Activated CD8-positive, alpha-beta T cell treated with anti-CD3 and anti-CD28 coated beads for 36 hours (primary cell): ENCODE results near the gene MAP2K2. TPM values are rescaled to one million over a fixed set of nuclear protein-coding genes. Genes with fewer than 3 reads are reported as not detected.

Source experiments
- ATAC-seq: fragments of 200-7000 bp; cut with Tn5 transposase; one replicate; pipeline ENCODE4 v1.10.0; 2021; ENCODE audit warnings: mild to moderate bottlenecking, moderate library complexity
- CTCF ChIA-PET: fragments of 350-600 bp; sonication (Branson Sonifier 250); formaldehyde crosslinking; loops from one replicate; lab custom pipeline; 2021; ENCODE audit warnings: antibody characterized with exemption; lab: Charles Lee
- POLR2A ChIA-PET: fragments of 350-600 bp; sonication (Branson Sonifier 250); formaldehyde crosslinking; loops from one replicate; lab custom pipeline; 2021; ENCODE audit warnings: antibody characterized with exemption; lab: Charles Lee
- DNase-seq: peaks from one replicate; pipeline ENCODE4 v3.0.0-alpha.2; 2020
- H3K27ac Mint-ChIP-seq: one replicate; pipeline ENCODE4 v1.8.0; 2021; ENCODE audit warnings: mild to moderate bottlenecking, mixed read lengths
- H3K27me3 Mint-ChIP-seq: one replicate; pipeline ENCODE4 v1.8.0; 2021; ENCODE audit warnings: mixed read lengths
- H3K36me3 Mint-ChIP-seq: one replicate; pipeline ENCODE4 v1.8.0; 2021; ENCODE audit warnings: low read depth, mixed read lengths
- H3K4me1 Mint-ChIP-seq: one replicate; pipeline ENCODE4 v1.8.0; 2021; ENCODE audit warnings: low read depth, mixed read lengths
- H3K4me3 Mint-ChIP-seq: one replicate; pipeline ENCODE4 v1.8.0; 2021; ENCODE audit warnings: mild to moderate bottlenecking, moderate library complexity, mixed read lengths
- H3K9me3 Mint-ChIP-seq: one replicate; pipeline ENCODE4 v1.8.0; 2021; ENCODE audit warnings: mixed read lengths
- intact Hi-C: fragments of 100-400 bp; cut with micrococcal nuclease; formaldehyde crosslinking; loops from one replicate; pipeline ENCODE4 v1.10.0; 2022
- total RNA-seq, 2 experiments: library from RNA; stranded (reverse); gene quantifications; one replicate each; pipeline ENCODE4 v1.2.3, GENCODE V29; 2021
- TF ChIP-seq, protein P1 (sequence below): fragments of 200-600 bp; IDR thresholded peaks from one replicate; pipeline ENCODE4 v1.8.0; 2022; ENCODE audit warnings: antibody characterized with exemption, mild to moderate bottlenecking

MAP2K2 gene
- total RNA-seq, 2 experiments from 2014 or later = 141 to 145 TPM

DNA sequence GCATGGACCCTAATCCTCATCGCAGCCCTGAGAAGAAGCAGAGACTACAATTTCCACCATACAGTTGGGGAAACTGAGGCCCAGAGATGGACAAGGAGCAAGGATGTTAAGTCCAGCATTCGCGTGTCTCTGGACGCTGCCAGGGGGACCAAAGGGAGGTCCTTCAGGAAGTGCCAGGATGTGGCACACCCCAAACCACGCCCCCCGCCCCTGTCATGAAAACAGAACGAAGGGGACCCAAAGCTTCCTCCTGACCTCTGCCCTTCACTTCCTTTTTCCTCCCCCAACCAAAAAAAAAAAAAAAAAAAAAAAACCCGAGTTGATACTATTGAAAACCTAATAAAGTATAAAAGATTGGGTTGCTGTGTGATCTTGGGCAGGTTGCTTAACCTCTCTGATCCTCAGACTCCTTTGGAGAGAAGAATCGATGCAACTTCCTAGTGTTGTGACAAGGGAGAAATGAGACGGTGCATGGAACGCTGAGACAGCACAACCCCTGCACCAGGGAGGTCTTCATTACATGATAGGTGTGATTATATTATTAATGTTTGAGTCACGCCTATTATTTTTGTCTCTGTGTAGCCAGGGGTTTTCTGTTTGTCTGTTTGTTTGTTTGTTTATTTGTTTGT lies 54.5 kb downstream of the MAP2K2 start:
- no peak for ATAC-seq
- H3K36me3 Mint-ChIP-seq = no peaks in the 10 kb centered on the region
- H3K4me1 Mint-ChIP-seq = peaks cover 20% of the 10 kb centered on the region
- intact Hi-C loops = no loop called here
- DNase-seq = peak; percentile 87
- CTCF ChIA-PET = no interaction called here
- TF ChIP-seq, protein P1, sequence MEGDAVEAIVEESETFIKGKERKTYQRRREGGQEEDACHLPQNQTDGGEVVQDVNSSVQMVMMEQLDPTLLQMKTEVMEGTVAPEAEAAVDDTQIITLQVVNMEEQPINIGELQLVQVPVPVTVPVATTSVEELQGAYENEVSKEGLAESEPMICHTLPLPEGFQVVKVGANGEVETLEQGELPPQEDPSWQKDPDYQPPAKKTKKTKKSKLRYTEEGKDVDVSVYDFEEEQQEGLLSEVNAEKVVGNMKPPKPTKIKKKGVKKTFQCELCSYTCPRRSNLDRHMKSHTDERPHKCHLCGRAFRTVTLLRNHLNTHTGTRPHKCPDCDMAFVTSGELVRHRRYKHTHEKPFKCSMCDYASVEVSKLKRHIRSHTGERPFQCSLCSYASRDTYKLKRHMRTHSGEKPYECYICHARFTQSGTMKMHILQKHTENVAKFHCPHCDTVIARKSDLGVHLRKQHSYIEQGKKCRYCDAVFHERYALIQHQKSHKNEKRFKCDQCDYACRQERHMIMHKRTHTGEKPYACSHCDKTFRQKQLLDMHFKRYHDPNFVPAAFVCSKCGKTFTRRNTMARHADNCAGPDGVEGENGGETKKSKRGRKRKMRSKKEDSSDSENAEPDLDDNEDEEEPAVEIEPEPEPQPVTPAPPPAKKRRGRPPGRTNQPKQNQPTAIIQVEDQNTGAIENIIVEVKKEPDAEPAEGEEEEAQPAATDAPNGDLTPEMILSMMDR = no peak
- POLR2A ChIA-PET = interaction anchor here (0.5 to 1.0 kb wide), 2 partner anchors 21 to 643 kb away, joined by 3 read pairs; no protein-coding TSS in a partner anchor
- H3K27ac Mint-ChIP-seq = peak overlapping the region; percentile 75
- peak overlapping the region; percentile 76 for H3K4me3 Mint-ChIP-seq
- no peaks in the 10 kb centered on the region for H3K27me3 Mint-ChIP-seq
- H3K9me3 Mint-ChIP-seq = no peaks in the 10 kb centered on the region

GRCh38 chr19:4068047-4068966 lies 55.6 kb downstream of the MAP2K2 start:
- Mint-ChIP-seq H3K4me3 (peak overlapping the region; percentile 76), H3K27me3 (no peaks in the 10 kb centered on the region), H3K36me3 (peaks cover 7% of the 10 kb centered on the region), H3K4me1 (peaks cover 24% of the 10 kb centered on the region), H3K9me3 (no peaks in the 10 kb centered on the region), H3K27ac (peak overlapping the region; percentile 77)
- ATAC-seq = no peak
- intact Hi-C loops = no loop called here
- TF ChIP-seq, protein P1 = no peak
- ChIA-PET CTCF (no interaction called here), POLR2A (interaction anchor here (1.0 kb wide), 1 partner anchor 22 kb away, joined by 3 read pairs; no protein-coding TSS in a partner anchor)
- DNase-seq = no peak

- Mint-ChIP-seq H3K36me3 (peaks cover 11% of the 10 kb centered on the region), H3K4me3 (peak overlapping the region; percentile 76), H3K9me3 (no peaks in the 10 kb centered on the region), H3K4me1 (peaks cover 28% of the 10 kb centered on the region), H3K27ac (peak overlapping the region; percentile 77), H3K27me3 (no peaks in the 10 kb centered on the region)
- TF ChIP-seq, protein P1 = no peak
- ATAC-seq (no peak), DNase-seq (no peak)
- ChIA-PET POLR2A (no interaction called here), CTCF (interaction anchor here (0.7 kb wide), 1 partner anchor 17 kb away, joined by 3 read pairs; no protein-coding TSS in a partner anchor)
- intact Hi-C loops = no loop called here
These were observed 56.4 kb downstream of the MAP2K2 start for GRCh38 chr19:4067396-4068046.

DNA sequence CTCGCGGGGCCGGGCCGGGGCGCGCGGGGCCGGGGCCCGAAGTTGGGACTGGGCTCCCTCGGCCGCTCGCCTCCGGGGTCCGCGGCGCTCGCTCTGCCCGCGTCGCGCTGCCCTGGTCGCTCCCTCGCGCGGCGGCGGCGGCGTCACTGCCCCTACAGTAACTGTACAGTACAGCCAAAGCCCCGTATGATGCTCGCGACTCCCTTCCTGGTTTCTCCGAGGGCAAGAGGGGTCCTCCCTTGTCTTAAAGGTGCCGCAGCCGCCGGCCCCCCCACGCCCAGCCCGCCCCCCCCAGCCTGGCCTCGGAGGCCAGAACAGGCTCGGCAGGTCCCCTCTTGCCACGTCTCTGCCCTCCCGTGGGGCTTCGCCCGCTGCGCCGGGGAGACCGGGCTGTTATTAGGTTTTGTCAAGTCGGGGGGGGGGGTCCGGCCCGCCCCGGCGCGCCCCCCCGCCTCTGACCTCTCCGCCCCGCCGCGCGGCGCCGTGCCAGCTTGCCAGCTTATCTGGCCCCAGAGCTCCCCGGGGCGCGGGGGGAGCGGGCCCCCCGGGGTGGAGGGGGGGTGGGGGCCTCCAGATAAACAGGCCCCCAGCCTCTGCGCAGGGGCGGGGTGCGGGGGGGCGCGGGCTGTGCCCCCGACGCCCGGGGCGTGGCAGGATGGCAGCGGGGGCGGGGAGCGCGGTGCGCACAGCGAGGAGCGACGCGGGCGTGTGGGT lies 57.1 kb downstream of the MAP2K2 start, which contains the start of gene ZBTB7A:
ZBTB7A (minus strand) TSS at position 218 of the 714 bp plus-strand sequence. CDS start 11,667 bp downstream, outside the sequence.
- intact Hi-C loops = no loop called here
- Mint-ChIP-seq H3K36me3 (peaks cover 11% of the 10 kb centered on the region), H3K27me3 (no peaks in the 10 kb centered on the region), H3K9me3 (no peaks in the 10 kb centered on the region), H3K4me1 (peaks cover 33% of the 10 kb centered on the region), H3K4me3 (peak within 1 kb of the TSS; percentile 76), H3K27ac (peak within 1 kb of the TSS; percentile 79)
- ChIA-PET POLR2A (interaction anchor here (1.3 to 1.4 kb wide), 2 partner anchors 37 to 82 kb away, joined by 5 read pairs; partner anchors contain the start of gene EEF2), CTCF (interaction anchor here (0.7 kb wide), 1 partner anchor 17 kb away, joined by 3 read pairs; no protein-coding TSS in a partner anchor)
- peak; percentile 91 for DNase-seq
- TF ChIP-seq, protein P1 = no peak
- peak; percentile 35 for ATAC-seq
